HG03060 (cell line): ENCODE results near the gene APP.
"Not testable (repeated sequence)": the region's sequence is repeated elsewhere in the genome, so short reads cannot be mapped to it uniquely, and the experiment has no call there.

Experiments used
- ATAC-seq: cut with Tn5 transposase; IDR thresholded peaks from one replicate; pipeline ENCODE4 v1.9.1; 2021; ENCODE audit warnings: low read depth, moderate number of reproducible peaks; ENCODE audit not compliant: unreplicated experiment

The APP gene

DNA sequence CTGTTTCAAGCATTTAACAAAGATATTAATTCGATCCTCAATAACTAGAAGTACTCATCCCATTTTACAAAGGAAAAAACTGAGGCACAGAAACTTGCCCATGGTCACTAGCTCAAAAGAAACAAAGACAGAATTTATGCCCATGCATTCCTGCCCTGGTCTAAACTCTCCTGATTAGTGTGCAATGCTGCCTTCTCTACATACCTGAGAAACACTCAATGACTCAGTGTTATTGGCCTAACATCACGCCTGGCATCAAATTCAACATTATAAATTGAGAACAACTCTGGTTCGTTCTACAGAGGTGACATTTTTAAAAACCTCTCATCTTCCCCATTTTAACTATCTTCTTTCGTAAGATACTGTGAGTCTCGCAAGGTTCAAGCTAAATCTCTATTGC is 5.2 kb downstream of the APP start:
- ATAC-seq = no peak

- ATAC-seq = no peak
Observed at GRCh38 chr21:26164311-26164710, 6.3 kb downstream of the APP start.

DNA sequence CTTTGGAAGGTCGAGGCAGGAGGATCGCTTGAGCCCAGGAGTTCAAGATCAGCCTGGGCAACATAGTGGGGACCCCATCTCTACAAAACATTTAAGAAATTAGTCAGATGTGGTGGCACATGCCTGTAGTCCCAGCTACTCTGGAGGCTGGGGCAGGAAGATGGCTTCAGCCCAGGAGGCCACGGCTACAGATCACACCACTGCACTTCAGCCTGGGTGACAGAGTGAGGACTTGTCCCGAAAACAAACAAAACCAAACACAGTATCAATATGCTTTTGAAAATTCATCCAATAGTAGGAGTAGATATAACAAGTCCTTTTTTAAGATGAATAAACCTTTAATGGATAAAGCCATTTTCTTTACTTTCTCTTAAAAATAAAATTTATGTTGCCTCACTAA is 8.5 kb downstream of the APP start:
- no peak for ATAC-seq

DNA sequence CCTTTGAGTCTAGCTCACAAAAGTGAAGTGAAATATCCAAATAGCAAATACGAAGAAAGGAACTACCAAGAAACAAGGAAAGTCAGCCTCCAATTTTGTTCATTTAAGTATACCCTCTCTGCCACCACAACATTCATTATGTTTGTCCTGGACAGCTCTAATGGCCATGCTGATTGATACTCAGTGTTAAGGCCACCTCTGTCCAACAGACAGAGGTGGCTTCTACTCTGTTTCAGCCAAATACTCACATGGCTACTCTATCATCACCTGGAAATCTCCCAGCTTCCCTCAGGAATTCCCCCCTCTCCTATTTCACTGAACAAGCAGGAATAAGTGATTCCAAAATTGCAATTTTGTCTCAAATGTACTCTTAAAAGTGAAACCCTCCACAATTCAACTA is 10.7 kb downstream of the APP start:
- ATAC-seq = no peak

DNA sequence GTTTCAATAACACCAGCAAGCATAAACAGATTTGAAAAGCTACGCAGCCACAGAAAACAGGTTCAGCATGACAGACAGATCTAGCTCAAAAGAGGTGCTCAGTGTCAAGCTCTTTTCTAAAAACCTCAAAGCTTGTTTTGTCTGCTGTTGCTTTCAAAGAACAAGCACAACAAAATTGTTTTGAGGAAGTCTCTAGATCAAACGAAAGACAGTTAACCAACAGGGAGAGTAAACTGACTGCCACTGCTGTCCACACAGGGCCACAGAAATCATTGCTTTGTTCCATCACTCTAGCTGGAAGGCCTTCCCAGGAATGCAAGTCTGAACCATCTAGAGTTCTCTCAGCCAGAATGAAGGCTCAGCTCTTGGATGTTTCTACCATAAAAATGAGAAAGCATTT is 12.8 kb downstream of the APP start:
- no peak for ATAC-seq

DNA sequence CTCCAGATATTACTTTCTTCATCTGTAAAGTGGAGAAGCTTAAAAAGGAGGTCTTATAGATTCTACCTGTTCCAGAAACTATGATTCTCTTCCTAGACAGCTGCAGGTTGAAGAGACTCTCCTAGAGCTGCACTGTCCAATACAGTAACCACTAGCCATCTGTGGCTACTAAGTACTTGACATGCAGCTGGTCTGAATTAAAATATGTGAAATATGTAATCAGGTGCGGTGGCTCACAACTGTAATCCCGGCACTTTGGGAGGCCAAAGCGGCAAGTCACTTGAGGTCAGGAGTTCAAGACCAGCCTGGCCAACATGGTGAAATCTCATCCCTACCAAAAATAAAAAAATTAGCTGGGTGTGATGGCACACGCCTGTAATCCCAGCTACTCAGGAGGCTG is 15.8 kb downstream of the APP start:
- ATAC-seq = no peak

DNA sequence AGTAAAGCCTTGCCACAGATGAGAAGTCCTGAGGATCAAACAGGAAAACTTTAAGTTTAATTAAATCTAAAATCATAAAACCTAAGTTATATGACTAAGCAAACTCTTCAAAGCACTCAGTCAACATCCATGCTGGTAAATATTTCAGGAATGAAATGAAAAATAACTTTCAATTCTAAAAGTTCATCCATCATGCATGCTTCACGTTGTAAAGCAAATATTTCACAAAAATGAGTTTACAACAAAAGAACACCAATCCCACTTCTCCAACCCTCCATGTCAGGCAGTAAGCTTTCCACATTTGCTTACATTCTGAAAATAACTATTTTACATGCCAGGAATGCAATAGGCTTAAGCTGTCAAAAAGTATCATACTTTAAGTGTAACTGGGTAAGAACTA is 16.8 kb downstream of the APP start:
- ATAC-seq = no peak

- ATAC-seq = no peak
Observed at GRCh38 chr21:26148840-26149354, 21.7 kb downstream of the APP start.

GRCh38 chr21:26148071-26148839 is 22.3 kb downstream of the APP start:
- no peak for ATAC-seq

DNA sequence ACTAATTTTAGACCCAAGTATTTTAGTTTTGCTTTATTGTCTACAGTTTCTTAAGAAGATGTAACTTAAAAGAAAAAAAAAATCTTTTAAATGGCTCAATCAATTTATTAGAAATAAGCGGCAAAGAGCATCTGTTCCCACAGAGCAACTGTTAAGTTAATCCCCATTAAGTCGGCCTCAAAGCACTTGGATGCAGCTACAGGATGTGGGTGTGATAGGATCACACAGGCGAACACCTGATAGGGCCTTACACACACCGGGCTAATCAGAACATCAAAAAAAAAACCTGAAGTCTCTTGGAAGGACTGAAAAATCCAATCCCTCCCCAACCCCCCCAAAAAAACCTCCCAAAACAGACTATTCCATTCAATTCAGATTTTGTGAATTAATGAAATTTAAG is 23.0 kb downstream of the APP start:
- no peak for ATAC-seq

- no peak for ATAC-seq
Observed at GRCh38 chr21:26146681-26147080, 23.9 kb downstream of the APP start.

DNA sequence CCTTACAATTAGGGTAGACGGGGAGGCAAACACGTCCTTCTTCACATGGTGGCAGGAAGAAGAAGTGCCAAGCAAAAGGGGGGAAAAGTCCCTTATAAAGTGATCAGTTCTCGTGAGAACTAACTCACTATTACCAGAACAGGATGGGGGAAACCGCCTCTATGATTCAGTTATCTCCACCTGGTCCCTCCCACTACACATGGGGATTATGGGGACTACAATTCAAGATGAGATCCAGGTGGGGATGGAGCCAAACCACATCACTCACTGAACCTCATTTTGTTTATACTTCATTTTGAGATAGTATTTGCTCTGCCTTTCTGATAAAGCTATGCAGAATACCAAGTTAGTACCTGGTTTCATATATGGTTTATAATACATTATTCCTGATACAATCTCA is 26.5 kb downstream of the APP start:
- ATAC-seq = no peak

GRCh38 chr21:26142363-26142762 is 28.2 kb downstream of the APP start:
- ATAC-seq = no peak

DNA sequence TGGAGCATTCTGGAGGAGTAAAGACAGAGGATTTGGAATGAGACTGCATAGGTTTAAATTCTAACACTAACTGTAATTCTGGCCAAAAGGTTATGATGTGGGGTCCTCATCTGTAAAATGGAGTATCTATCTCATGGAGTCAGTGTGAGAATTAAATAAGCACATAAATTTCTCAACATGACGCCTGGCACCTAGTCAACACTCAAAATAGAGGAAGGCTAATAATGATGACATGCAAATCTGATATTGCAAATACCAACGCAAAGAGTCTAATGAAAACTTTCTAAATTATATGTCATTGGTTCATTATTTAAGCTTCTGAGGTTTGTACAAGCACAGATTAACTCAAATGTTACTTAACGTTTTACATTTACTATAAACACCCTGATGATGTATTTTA is 29.6 kb downstream of the APP start:
- ATAC-seq = no peak

DNA sequence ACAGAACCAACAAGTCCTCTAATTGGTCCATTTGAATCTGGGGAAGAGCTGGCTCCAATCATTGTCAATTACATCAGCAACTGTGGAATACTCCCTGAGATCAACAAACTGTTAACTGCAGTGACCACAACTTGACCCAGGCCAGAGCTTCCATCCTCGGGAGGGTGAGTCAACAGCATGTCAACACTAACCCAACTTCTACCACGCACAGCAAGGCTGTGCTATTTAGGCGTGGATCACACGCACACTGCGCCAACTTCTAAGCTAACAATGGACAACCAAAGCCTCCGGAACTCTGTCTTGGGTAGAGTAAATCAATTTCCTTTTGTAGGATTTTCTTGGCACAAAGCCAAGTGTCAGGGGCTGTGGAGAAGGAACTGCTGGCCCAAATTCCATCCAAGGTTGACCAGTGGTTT is 30.4 kb downstream of the APP start:
- ATAC-seq = no peak

DNA sequence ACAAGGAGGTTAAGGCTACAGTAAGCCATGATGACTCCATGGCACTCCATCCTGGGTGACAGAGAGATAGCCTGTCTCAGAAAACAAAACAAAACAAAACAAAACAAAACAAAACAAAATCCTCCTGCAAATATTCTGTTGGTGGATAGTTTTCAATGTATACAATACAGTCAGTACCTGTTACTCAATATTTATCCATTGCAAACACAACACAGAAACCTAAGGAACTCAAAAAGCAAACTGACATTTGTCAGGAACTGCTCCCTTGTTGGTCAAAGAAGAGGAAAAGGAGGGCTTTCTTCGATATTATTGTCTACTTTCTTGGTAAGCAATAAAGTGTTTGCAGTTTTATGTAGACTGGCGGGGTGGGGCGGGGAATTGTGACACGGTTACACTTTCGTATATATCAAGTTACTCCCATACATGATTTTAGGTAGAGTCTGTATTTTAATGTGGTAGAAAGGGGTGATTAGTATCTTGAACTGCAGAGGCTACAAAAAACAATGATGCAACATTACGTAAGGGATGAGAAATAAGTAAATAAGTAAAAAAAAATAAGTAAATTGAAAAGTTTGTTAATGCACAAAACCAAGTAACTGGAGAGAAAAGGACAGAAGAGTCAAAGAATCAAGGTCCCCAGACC is 31.8 kb downstream of the APP start:
- ATAC-seq = no peak

- ATAC-seq = no peak
Observed at GRCh38 chr21:26137379-26138060, 33.0 kb downstream of the APP start.

GRCh38 chr21:26136671-26137070 is 33.9 kb downstream of the APP start:
- peak; percentile 98 for ATAC-seq

- no peak for ATAC-seq
Observed at GRCh38 chr21:26135520-26135919, 35.0 kb downstream of the APP start.

DNA sequence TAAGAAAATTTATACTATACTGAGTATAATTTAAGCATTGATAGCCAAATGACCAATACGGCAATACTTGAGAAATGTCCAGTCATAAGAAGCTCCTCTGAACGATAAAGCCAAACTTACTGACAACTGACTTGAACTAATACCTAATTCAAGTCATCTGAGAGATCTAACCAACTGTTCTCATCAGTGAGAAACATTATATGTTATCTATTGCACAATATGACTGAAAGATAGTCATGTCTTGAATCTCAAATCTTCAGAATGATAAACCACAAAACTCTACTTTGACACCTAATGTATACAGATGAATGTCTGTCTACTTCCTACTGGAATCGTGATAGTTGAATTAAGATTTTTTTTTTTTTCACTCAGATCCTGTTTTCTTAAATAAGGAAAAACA is 39.0 kb downstream of the APP start:
- no peak for ATAC-seq

GRCh38 chr21:26131053-26131452 is 39.5 kb downstream of the APP start:
- ATAC-seq = not testable (repeated sequence)
